GM12878 (cell line): ENCODE measurements around the gene CPS1. TPM values are rescaled to one million over a fixed set of nuclear protein-coding genes. Genes with fewer than 3 reads are reported as not detected.

Experiments
- ATAC-seq: fragments of 200-7000 bp; cut with Tn5 transposase; 3 replicates; pipeline ENCODE4 v1.9.1; 2020; ENCODE audit warnings: mild to moderate bottlenecking, moderate library complexity
- BruUV-seq: library from RNA; stranded (reverse); fragments of 400-500 nt; replicated peaks from 2 replicates; lab custom pipeline; 2021; lab: Mats Ljungman, UMichigan
- CTCF ChIA-PET: fragments of 300-600 bp; sonication (Branson Sonifier 250); formaldehyde crosslinking; extraction: SDS; loops from one replicate; lab custom pipeline; 2021; ENCODE audit warnings: inconsistent platforms; lab: Yijun Ruan, JAX
- POLR2A ChIA-PET: fragments of 350-600 bp; formaldehyde crosslinking; extraction: SDS; loops from one replicate; lab custom pipeline; 2021; ENCODE audit warnings: inconsistent platforms; lab: Charles Lee
- RAD21 ChIA-PET: fragments of 300-600 bp; sonication (Branson Sonifier 250); formaldehyde crosslinking; loops from one replicate; lab custom pipeline; 2023; ENCODE audit warnings: antibody characterized with exemption; ENCODE audit not compliant: unreplicated experiment; lab: Charles Lee
- SMC1A ChIA-PET: fragments of 300-600 bp; sonication (Branson Sonifier 250); formaldehyde crosslinking; loops from one replicate; lab custom pipeline; 2023; ENCODE audit not compliant: unreplicated experiment, uncharacterized antibody; lab: Charles Lee
- DNase-seq: peaks from one replicate; pipeline ENCODE4 v3.0.0-alpha.2; 2011; ENCODE audit warnings: low read depth, low spot score
- FAIRE-seq: peaks from 3 replicates; lab custom pipeline; 2011; peaks lifted over from hg19 to GRCh38; lab: Jason Lieb, UNC
- H2AFZ ChIP-seq: 2 replicates; pipeline ENCODE4 v1.6.0; 2011; ENCODE audit warnings: low read depth, low read length, control low read depth; ENCODE audit not compliant: control insufficient read depth
- H3K27ac ChIP-seq: 2 replicates; pipeline ENCODE4 v1.5.1; 2011; ENCODE audit warnings: control low read depth; ENCODE audit not compliant: control insufficient read depth, insufficient read depth
- H3K27me3 ChIP-seq, 2 experiments: replicated peaks in 1 of 2; 2 replicates each; pipeline versions ENCODE4 v1.6.0 to v1.6.1; 2011; ENCODE audit warnings: low read length in 1 of 2; ENCODE audit not compliant: control insufficient read depth in 2 of 2, insufficient read depth in 2 of 2
- H3K36me3 ChIP-seq, 2 experiments: 2 replicates each; pipeline ENCODE4 v1.5.1; 2011; ENCODE audit warnings: low read length in 1 of 2; ENCODE audit not compliant: control insufficient read depth in 2 of 2, insufficient read depth in 2 of 2
- H3K4me1 ChIP-seq: 2 replicates; pipeline ENCODE4 v1.6.1; 2011; ENCODE audit warnings: mild to moderate bottlenecking, low read length, moderate library complexity, mixed read lengths; ENCODE audit not compliant: control insufficient read depth, insufficient read depth
- H3K4me2 ChIP-seq: 2 replicates; pipeline ENCODE4 v1.6.0; 2011; ENCODE audit warnings: control low read depth; ENCODE audit not compliant: control insufficient read depth, insufficient read depth
- H3K4me3 ChIP-seq: fragments of 200-600 bp; sonication (generic); 2 replicates; pipeline ENCODE4 v1.5.1; 2016
- H3K79me2 ChIP-seq: 2 replicates; pipeline ENCODE4 v1.6.0; 2011; ENCODE audit warnings: low read length; ENCODE audit not compliant: control insufficient read depth, insufficient read depth
- H3K9ac ChIP-seq: 2 replicates; pipeline ENCODE4 v1.8.0; 2011; ENCODE audit warnings: low read length, control low read depth, mixed read lengths; ENCODE audit not compliant: control insufficient read depth, insufficient read depth
- H3K9me3 ChIP-seq: replicated peaks from 3 replicates; pipeline ENCODE4 v1.5.1; 2011; ENCODE audit warnings: mild to moderate bottlenecking, low read length; ENCODE audit not compliant: control insufficient read depth, insufficient read depth
- H4K20me1 ChIP-seq: 2 replicates; pipeline ENCODE4 v1.6.0; 2011; ENCODE audit not compliant: control insufficient read depth, insufficient read depth
- ASH2L ChIP-seq: fragments of 300-600, 200-600 bp; sonication (generic); IDR thresholded peaks from 2 replicates; pipeline ENCODE4 v1.6.1; 2017; ENCODE audit warnings: low read depth, mild to moderate bottlenecking, borderline replicate concordance
- CREM ChIP-seq: IDR thresholded peaks from 2 replicates; pipeline ENCODE4 v1.6.1; 2014; ENCODE audit warnings: antibody characterized with exemption, low read depth
- MYB ChIP-seq: fragments of 150-350 bp; IDR thresholded peaks from 2 replicates; pipeline ENCODE4 v1.6.1; 2014; ENCODE audit warnings: mild to moderate bottlenecking, low read depth, low read length, borderline replicate concordance
- RAD21 ChIP-seq: IDR thresholded peaks from 2 replicates; pipeline ENCODE4 v1.6.1; 2011; ENCODE audit warnings: mild to moderate bottlenecking, low read depth, low read length, moderate library complexity; ENCODE audit not compliant: insufficient read depth
- RB1 ChIP-seq: fragments of 450-650 bp; formaldehyde crosslinking; IDR thresholded peaks from 2 replicates; pipeline ENCODE4 v1.6.1; 2017; ENCODE audit warnings: mild to moderate bottlenecking, borderline replicate concordance
- STAT1 ChIP-seq: fragments of 450-650 bp; conservative IDR thresholded peaks from 2 replicates; pipeline ENCODE4 v1.6.1; 2014; ENCODE audit warnings: antibody characterized with exemption, mild to moderate bottlenecking
- TCF7 ChIP-seq: IDR thresholded peaks from 2 replicates; pipeline ENCODE4 v1.6.1; 2014; ENCODE audit warnings: antibody characterized with exemption, borderline replicate concordance
- WGBS: methylation state at CpG from one replicate; pipeline ENCODE4 v1.1.6; 2016; ENCODE audit warnings: low lambda C conversion rate; ENCODE audit not compliant: insufficient replicate concordance, insufficient coverage; ENCODE audit errors: missing lambda C conversion rate; 5-methylcytosine and 5-hydroxymethylcytosine counted together
- in situ Hi-C: fragments of 300-500 bp; cut with MboI; formaldehyde crosslinking; loops from 9 replicates; pipeline ENCODE4 v1.14.3; 2018; ENCODE audit warnings: mixed read lengths
- intact Hi-C: fragments of 100-400 bp; cut with micrococcal nuclease; formaldehyde crosslinking; loops from one replicate; pipeline ENCODE4 v1.14.2; 2022; ENCODE audit not compliant: unreplicated experiment
- polyA plus RNA-seq, 11 experiments: library from polyadenylated mRNA; depleted of rRNA in 4 of 11; unstranded in 6 of 11; stranded (reverse) in 5 of 11; fragments of >200 nt; fragmentation: Nextera tagmentation in 4 of 11; fragmentation: Illumina TruSeq in 1 of 11; extraction: Ambion mirVana in 4 of 11; extraction: Trizol in 1 of 11; gene quantifications; 1 replicate in 1 of 11; 2 replicates in 10 of 11; pipeline versions ENCODE4 v1.2.1 to v1.2.3, GENCODE V29; 2011 to 2016; ENCODE audit warnings: inconsistent platforms in 2 of 11, missing spikeins in 2 of 11, low read depth in 1 of 11
- total RNA-seq, 4 experiments: library from RNA; depleted of rRNA in 3 of 4; stranded (reverse); fragments of >200 nt in 3 of 4; fragmentation: Illumina TruSeq in 1 of 4; extraction: Trizol in 1 of 4; gene quantifications; 2 replicates each; pipeline versions ENCODE4 v1.2.1 to v1.2.3, GENCODE V29; 2013 to 2021
- TF ChIP-seq, protein P1 (sequence below): fragments of 450-650 bp; IDR thresholded peaks from 2 replicates; pipeline ENCODE4 v1.6.1; 2016; ENCODE audit warnings: mild to moderate bottlenecking
- TF ChIP-seq, protein P2 (sequence below): fragments of 450-650 bp; formaldehyde crosslinking; IDR thresholded peaks from 2 replicates; pipeline ENCODE4 v1.5.0; 2022; ENCODE audit warnings: mild to moderate bottlenecking, missing genetic modification characterization
- TF ChIP-seq, protein P3 (sequence below): IDR thresholded peaks from 2 replicates; pipeline ENCODE4 v1.6.1; 2012; ENCODE audit warnings: improper control_type of control experiment, low read depth, low read length; ENCODE audit not compliant: insufficient replicate concordance
- TF ChIP-seq, protein P4 (sequence below): IDR thresholded peaks from 2 replicates; pipeline ENCODE4 v1.6.1; 2011; ENCODE audit warnings: low read depth, low read length, improper control_type of control experiment, borderline replicate concordance

The CPS1 gene
- total and polyA plus RNA-seq, 10 of the 15 experiments (the other 5 are each of a cell fraction or from before 2014, with no cell fraction given), result 0.20 to 4.6 (median 0.55) TPM

DNA sequence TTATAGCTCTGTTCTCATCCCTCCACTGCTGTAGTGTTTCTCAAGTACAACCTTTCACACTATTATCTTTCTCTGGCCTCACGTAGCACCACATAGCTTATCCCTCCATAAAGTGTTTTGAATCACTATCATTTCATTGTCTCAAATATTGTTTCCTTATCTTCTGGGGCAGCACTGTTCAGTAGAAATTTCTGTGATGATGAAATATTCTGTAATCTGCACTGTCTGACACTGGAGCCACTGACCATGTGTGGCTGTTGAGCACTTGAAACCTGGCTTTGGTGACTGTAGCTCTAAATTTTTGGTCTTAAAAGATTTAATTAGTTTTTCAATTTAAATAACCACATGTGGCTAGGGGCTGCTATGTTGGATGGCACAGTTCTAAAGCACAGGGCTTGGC lies 78.9 kb downstream of the CPS1 start:
- Histone ChIP-seq H4K20me1 (no peaks in the 10 kb centered on the region), H3K27ac (no peak overlapping the region), H2AFZ (no peak overlapping the region), H3K36me3 (no peaks in the 10 kb centered on the region), H3K79me2 (no peaks in the 10 kb centered on the region), H3K4me3 (no peak overlapping the region), H3K9ac (no peak overlapping the region), H3K9me3 (no peaks in the 10 kb centered on the region), H3K4me1 (no peaks in the 10 kb centered on the region), H3K27me3 (no peaks in the 10 kb centered on the region), H3K4me2 (no peak overlapping the region)
- POLR2A ChIA-PET, result no interaction called here
- FAIRE-seq (no peak), DNase-seq (no peak), ATAC-seq (no peak)
- SMC1A ChIA-PET, result interaction anchor here (1.0 to 1.6 kb wide), 3 partner anchors 10 to 16 kb away, joined by 3 to 5 read pairs (median 3); no protein-coding TSS in a partner anchor
- intact Hi-C loops (no loop called here), in situ Hi-C loops (no loop called here)
- CTCF ChIA-PET, result no interaction called here
- BruUV-seq, result no TSS peak
- 63% methylated on average over 1 of the region's 1 CpG for WGBS
- RAD21 ChIA-PET, result no interaction called here
- TF ChIP-seq TCF7 (no peak), RB1 (no peak), CREM (no peak), MYB (no peak), RAD21 (no peak), STAT1 (no peak), ASH2L (no peak)
- TF ChIP-seq, protein P1, sequence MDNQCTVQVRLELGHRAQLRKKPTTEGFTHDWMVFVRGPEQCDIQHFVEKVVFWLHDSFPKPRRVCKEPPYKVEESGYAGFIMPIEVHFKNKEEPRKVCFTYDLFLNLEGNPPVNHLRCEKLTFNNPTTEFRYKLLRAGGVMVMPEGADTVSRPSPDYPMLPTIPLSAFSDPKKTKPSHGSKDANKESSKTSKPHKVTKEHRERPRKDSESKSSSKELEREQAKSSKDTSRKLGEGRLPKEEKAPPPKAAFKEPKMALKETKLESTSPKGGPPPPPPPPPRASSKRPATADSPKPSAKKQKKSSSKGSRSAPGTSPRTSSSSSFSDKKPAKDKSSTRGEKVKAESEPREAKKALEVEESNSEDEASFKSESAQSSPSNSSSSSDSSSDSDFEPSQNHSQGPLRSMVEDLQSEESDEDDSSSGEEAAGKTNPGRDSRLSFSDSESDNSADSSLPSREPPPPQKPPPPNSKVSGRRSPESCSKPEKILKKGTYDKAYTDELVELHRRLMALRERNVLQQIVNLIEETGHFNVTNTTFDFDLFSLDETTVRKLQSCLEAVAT, result no peak
- TF ChIP-seq, protein P2, sequence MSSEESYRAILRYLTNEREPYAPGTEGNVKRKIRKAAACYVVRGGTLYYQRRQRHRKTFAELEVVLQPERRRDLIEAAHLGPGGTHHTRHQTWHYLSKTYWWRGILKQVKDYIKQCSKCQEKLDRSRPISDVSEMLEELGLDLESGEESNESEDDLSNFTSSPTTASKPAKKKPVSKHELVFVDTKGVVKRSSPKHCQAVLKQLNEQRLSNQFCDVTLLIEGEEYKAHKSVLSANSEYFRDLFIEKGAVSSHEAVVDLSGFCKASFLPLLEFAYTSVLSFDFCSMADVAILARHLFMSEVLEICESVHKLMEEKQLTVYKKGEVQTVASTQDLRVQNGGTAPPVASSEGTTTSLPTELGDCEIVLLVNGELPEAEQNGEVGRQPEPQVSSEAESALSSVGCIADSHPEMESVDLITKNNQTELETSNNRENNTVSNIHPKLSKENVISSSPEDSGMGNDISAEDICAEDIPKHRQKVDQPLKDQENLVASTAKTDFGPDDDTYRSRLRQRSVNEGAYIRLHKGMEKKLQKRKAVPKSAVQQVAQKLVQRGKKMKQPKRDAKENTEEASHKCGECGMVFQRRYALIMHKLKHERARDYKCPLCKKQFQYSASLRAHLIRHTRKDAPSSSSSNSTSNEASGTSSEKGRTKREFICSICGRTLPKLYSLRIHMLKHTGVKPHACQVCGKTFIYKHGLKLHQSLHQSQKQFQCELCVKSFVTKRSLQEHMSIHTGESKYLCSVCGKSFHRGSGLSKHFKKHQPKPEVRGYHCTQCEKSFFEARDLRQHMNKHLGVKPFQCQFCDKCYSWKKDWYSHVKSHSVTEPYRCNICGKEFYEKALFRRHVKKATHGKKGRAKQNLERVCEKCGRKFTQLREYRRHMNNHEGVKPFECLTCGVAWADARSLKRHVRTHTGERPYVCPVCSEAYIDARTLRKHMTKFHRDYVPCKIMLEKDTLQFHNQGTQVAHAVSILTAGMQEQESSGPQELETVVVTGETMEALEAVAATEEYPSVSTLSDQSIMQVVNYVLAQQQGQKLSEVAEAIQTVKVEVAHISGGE (CRISPR knock-in tag), result no peak
- TF ChIP-seq, protein P3, sequence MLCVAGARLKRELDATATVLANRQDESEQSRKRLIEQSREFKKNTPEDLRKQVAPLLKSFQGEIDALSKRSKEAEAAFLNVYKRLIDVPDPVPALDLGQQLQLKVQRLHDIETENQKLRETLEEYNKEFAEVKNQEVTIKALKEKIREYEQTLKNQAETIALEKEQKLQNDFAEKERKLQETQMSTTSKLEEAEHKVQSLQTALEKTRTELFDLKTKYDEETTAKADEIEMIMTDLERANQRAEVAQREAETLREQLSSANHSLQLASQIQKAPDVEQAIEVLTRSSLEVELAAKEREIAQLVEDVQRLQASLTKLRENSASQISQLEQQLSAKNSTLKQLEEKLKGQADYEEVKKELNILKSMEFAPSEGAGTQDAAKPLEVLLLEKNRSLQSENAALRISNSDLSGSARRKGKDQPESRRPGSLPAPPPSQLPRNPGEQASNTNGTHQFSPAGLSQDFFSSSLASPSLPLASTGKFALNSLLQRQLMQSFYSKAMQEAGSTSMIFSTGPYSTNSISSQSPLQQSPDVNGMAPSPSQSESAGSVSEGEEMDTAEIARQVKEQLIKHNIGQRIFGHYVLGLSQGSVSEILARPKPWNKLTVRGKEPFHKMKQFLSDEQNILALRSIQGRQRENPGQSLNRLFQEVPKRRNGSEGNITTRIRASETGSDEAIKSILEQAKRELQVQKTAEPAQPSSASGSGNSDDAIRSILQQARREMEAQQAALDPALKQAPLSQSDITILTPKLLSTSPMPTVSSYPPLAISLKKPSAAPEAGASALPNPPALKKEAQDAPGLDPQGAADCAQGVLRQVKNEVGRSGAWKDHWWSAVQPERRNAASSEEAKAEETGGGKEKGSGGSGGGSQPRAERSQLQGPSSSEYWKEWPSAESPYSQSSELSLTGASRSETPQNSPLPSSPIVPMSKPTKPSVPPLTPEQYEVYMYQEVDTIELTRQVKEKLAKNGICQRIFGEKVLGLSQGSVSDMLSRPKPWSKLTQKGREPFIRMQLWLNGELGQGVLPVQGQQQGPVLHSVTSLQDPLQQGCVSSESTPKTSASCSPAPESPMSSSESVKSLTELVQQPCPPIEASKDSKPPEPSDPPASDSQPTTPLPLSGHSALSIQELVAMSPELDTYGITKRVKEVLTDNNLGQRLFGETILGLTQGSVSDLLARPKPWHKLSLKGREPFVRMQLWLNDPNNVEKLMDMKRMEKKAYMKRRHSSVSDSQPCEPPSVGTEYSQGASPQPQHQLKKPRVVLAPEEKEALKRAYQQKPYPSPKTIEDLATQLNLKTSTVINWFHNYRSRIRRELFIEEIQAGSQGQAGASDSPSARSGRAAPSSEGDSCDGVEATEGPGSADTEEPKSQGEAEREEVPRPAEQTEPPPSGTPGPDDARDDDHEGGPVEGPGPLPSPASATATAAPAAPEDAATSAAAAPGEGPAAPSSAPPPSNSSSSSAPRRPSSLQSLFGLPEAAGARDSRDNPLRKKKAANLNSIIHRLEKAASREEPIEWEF, result no peak
- TF ChIP-seq, protein P4, sequence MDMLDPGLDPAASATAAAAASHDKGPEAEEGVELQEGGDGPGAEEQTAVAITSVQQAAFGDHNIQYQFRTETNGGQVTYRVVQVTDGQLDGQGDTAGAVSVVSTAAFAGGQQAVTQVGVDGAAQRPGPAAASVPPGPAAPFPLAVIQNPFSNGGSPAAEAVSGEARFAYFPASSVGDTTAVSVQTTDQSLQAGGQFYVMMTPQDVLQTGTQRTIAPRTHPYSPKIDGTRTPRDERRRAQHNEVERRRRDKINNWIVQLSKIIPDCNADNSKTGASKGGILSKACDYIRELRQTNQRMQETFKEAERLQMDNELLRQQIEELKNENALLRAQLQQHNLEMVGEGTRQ, result no peak
